Thymus (tissue), 11 donors: ENCODE data around the gene GOLGA5. TPM values are rescaled to one million over a fixed set of nuclear protein-coding genes. Genes with fewer than 3 reads are reported as not detected.
"Not testable (repeated sequence)": the region's sequence is repeated elsewhere in the genome, so short reads cannot be mapped to it uniquely, and the experiment has no call there.

ENCODE experiments used
- DNase-seq, 9 donors: peaks; one replicate each; pipeline ENCODE4 v3.0.0-alpha.2; 2013; ENCODE audit warnings: low spot score in 9 of 9, low read depth in 6 of 9, missing footprints in 1 of 9
- H3K27ac ChIP-seq, 2 donors: one replicate each; pipeline ENCODE4 v1.5.1; 2013; ENCODE audit warnings: control low read depth in 1 of 2, low read depth in 1 of 2, low read length in 1 of 2, mild to moderate bottlenecking in 1 of 2, moderate library complexity in 1 of 2
- H3K27me3 ChIP-seq, 2 donors: one replicate each; pipeline ENCODE4 v1.5.1; 2013; ENCODE audit warnings: low read length in 1 of 2; ENCODE audit not compliant: control insufficient read depth in 2 of 2, insufficient read depth in 1 of 2
- H3K36me3 ChIP-seq, 2 donors: one replicate each; pipeline ENCODE4 v1.5.1; 2013; ENCODE audit warnings: low read length in 1 of 2, mild to moderate bottlenecking in 1 of 2, moderate library complexity in 1 of 2; ENCODE audit not compliant: control insufficient read depth in 2 of 2, insufficient read depth in 2 of 2
- H3K4me1 ChIP-seq, 2 donors: one replicate each; pipeline ENCODE4 v1.5.1; 2013; ENCODE audit warnings: low read length in 2 of 2; ENCODE audit not compliant: control insufficient read depth in 2 of 2, insufficient read depth in 2 of 2
- H3K4me3 ChIP-seq, 2 donors: one replicate each; pipeline ENCODE4 v1.5.1; 2013; ENCODE audit warnings: low read length in 2 of 2, control low read depth in 1 of 2, mild to moderate bottlenecking in 1 of 2
- H3K9me3 ChIP-seq, 2 donors: one replicate each; pipeline ENCODE4 v1.5.1; 2013; ENCODE audit warnings: low read length in 1 of 2, mild to moderate bottlenecking in 1 of 2; ENCODE audit not compliant: control insufficient read depth in 2 of 2, insufficient read depth in 1 of 2
- WGBS: extraction: QIAGEN DNeasy Blood & Tissue Kit; methylation state at CpG from one replicate; pipeline ENCODE4 v1.1.7; 2013; 5-methylcytosine and 5-hydroxymethylcytosine counted together
- polyA plus RNA-seq: library from polyadenylated mRNA; stranded (reverse); fragments of 200-250 nt; gene quantifications from one replicate; pipeline ENCODE4 v1.2.3, GENCODE V29; 2013
- total RNA-seq: library from RNA; stranded (reverse); fragments of 120-200 nt; gene quantifications from one replicate; pipeline ENCODE4 v1.2.4, GENCODE V29; 2013
- donor health status: healthy.

Gene GOLGA5
- total and polyA plus RNA-seq, 2 donors = 22.7 to 30.3 TPM

DNA sequence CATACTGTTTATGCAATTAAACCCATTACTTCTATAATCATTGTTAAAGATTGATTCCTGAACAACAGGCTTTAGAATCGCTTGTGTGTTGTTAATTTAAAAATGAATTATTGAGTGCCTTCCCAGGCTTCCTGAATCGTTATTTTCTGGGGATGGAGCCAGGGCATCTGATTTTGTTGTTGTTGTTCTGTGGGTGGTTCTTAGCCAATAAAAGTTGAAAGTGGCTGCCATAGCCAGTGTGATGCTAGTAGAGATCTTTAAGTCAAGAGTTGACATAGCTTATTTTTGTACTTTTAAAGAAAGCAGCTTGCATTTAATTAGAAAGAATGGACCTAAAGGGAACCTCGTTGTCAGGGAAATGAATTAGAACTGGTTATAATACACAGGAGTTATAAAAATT lies 6.4 kb downstream of the GOLGA5 start:
- 80% methylated on average over 3 of the region's 3 CpGs for WGBS
- Histone ChIP-seq H3K9me3 (no peaks in the 10 kb centered on the region), H3K4me1 (no peaks in the 10 kb centered on the region), H3K27ac (no peak overlapping the region), H3K4me3 (no peak overlapping the region), H3K27me3 (no peaks in the 10 kb centered on the region), H3K36me3 (peaks cover 17 to 23% of the 10 kb centered on the region in 2 donors)
- no peak for DNase-seq

DNA sequence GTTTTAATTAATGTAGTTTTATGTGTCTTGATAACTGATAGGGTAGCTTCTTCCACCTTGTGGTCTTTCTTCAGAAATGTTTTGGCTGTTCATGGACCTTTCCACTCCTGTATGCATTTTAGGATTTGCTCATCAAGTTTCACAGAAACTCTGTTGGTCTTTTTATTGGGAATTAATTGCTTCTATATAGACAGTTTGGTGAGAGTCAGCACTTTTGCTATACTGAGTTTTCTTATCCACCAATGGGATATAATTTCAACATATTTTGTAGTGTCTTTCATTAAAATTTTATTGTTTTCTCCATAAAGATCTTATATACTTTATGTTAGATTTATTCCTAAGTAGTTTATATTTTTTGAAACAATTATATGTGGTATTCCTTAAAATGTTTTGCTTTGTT lies 7.8 kb downstream of the GOLGA5 start:
- Histone ChIP-seq H3K4me3 (no peak overlapping the region), H3K9me3 (no peaks in the 10 kb centered on the region), H3K36me3 (peaks cover 19 to 28% of the 10 kb centered on the region in 2 donors), H3K27me3 (no peaks in the 10 kb centered on the region), H3K4me1 (no peaks in the 10 kb centered on the region), H3K27ac (no peak overlapping the region)
- DNase-seq = no peak

DNA sequence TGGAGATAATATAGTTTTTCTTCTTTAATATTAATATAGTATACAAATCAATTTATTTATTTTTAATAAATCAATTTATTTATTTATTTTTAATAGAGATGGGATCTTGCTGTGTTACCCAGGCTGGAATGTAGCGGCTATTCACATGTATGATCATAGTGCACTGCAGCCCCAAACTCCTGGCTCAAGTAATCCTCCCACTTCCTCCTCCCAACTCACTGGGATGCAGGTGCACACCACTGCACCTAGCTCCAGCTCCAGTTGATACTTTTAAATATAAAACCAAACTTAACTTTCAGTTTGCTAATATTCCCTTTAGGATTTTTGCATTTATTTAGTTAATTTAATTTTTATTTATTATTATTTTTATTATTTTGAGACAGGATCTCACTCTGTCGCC lies 8.6 kb downstream of the GOLGA5 start:
- WGBS = 97% methylated on average over 2 of the region's 2 CpGs
- Histone ChIP-seq H3K4me3 (no peak overlapping the region), H3K4me1 (no peaks in the 10 kb centered on the region), H3K9me3 (no peaks in the 10 kb centered on the region), H3K36me3 (peaks cover 22 to 28% of the 10 kb centered on the region in 2 donors), H3K27me3 (no peaks in the 10 kb centered on the region), H3K27ac (no peak overlapping the region)
- no peak for DNase-seq

DNA sequence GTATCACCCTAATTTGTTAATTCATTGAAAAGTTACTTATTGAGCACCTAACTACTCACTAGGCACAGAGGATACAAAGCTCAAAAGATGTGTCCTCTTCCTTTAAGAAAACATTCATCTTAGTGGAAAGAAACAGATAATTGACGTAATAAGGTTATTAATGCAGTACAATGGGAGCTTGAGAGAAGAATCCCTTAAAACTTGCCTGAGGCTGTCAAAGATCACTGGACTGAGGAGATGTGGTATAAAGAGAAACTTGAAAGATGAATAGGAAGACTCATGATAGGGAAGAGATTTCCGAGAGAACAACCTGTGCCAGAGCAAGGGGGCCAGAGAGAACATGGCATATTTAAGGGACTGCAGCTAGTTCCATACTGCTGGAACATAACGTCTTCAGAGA lies 19.1 kb downstream of the GOLGA5 start:
- DNase-seq = no peak
- H3K27ac ChIP-seq = no peak overlapping the region
- WGBS = 98% methylated on average over 3 of the region's 3 CpGs
- no peaks in the 10 kb centered on the region for H3K4me1 ChIP-seq
- peaks cover 43 to 65% of the 10 kb centered on the region in 2 donors for H3K36me3 ChIP-seq
- no peak overlapping the region for H3K4me3 ChIP-seq
- H3K27me3 ChIP-seq = no peaks in the 10 kb centered on the region
- H3K9me3 ChIP-seq = no peaks in the 10 kb centered on the region

DNA sequence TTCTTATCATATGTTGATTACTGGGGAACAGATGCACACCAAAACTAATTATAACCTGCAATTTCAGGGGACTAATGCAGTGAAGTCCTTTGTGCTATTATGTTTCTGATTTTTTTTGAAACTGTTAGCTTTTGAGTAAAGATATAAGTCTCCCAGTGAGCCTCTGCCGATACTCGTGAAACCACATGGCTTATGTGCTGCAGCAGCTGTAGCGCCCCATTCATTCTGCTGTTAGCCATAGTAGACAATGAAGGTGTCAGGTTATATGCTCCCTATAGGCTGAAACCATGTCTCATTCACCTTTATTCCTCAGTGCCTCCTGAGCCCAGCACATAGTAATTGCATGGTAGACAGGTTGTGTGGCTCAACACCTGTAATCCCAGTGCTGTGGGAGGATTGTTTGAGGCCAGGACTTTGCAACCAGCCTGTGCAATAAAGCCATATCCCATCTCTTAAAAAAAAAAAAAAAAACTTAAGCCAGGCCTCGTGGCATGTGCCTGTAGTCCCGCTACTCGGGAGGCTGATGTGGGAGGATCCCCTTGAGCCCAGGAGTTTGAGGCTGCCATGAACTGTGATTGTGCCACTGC lies 25.0 kb downstream of the GOLGA5 start:
- no peak overlapping the region for H3K27ac ChIP-seq
- no peak for DNase-seq
- no peak overlapping the region for H3K4me3 ChIP-seq
- H3K9me3 ChIP-seq = no peaks in the 10 kb centered on the region
- H3K4me1 ChIP-seq = no peaks in the 10 kb centered on the region
- 98% methylated on average over 6 of the region's 6 CpGs for WGBS
- no peaks in the 10 kb centered on the region for H3K27me3 ChIP-seq
- peaks cover 36 to 49% of the 10 kb centered on the region in 2 donors for H3K36me3 ChIP-seq

DNA sequence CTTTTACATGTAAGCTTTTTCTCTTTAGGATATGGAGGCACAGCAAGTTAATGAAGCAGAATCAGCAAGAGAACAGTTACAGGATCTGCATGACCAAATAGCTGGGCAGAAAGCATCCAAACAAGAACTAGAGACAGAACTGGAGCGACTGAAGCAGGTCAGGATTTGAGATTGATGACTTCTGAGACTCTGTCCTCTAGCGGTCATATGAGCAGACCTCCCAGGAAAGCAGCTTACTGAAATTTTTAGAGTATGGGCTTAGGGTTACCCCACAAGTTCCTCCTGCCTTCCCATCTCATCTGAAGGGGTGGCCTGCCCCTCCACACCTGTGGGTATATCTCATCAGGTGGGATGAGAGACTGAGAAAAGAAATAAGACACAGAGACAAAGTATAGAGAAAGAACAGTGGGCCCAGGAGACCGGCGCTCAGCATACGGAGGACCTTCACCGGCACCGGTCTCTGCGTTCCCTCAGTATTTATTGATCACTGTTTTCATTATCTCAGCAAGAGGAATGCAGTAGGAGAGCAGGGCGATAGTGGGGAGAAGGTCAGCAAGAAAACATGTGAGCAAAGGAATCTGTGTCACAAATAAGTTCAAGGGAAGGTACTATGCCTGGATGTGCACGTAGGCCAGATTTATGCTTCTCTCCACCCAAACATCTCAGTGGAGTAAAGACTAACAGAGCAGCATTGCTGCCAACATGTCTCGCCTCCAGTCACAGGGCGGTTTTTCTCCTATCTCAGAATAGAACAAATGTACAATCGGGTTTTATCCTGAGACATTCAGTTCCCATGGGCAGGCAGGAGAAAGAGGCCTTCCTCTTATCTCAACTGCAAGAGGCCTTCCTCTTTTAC lies 25.8 kb downstream of the GOLGA5 start:
- H3K9me3 ChIP-seq, H3K4me3 ChIP-seq, H3K27ac ChIP-seq, H3K27me3 ChIP-seq, DNase-seq, H3K4me1 ChIP-seq: not testable (repeated sequence)
- peaks cover 32 to 51% of the 10 kb centered on the region in 2 donors for H3K36me3 ChIP-seq
- 91% methylated on average over 13 of the region's 13 CpGs for WGBS

DNA sequence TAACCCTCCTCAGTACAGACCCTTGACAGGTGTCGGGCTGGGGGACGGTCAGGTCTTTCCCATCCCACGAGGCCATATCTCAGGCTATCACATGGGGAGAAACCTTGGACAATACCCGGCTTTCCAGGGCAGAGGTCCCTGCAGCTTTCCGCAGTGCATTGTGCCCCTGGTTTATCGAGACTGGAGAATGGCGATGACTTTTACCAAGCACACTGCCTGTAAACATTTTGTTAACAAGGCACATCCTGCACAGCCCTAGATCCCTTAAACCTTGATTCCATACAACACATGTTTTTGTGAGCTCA lies 26.4 kb downstream of the GOLGA5 start:
- not testable (repeated sequence) for H3K9me3 ChIP-seq, H3K4me1 ChIP-seq, H3K4me3 ChIP-seq, DNase-seq, H3K27ac ChIP-seq, H3K27me3 ChIP-seq
- 96% methylated on average over 7 of the region's 7 CpGs for WGBS
- peaks cover 29 to 53% of the 10 kb centered on the region in 2 donors for H3K36me3 ChIP-seq

DNA sequence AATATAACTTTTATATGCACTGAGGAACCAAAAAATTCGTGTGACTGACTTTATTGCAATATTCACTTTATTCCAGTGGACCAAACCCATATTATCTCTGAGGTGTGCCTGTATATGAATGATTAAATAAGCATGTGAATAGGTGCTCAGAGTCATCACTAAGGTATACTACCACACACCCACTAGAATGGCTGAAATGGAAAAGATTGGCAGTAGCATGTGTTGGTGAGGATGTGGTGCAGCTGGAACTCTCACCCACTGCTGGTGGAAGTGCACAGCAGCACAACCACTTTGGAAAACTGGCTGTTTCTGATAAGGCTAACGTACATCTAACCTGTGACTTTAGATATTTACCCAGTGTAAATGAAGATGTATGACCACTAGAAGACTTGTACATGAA lies 36.8 kb downstream of the GOLGA5 start:
- Histone ChIP-seq H3K27ac (no peak overlapping the region), H3K27me3 (no peaks in the 10 kb centered on the region), H3K36me3 (peaks cover 32 to 44% of the 10 kb centered on the region in 2 donors), H3K9me3 (no peaks in the 10 kb centered on the region), H3K4me1 (no peaks in the 10 kb centered on the region), H3K4me3 (no peak overlapping the region)
- DNase-seq = no peak
- 95% methylated on average over 2 of the region's 2 CpGs for WGBS

DNA sequence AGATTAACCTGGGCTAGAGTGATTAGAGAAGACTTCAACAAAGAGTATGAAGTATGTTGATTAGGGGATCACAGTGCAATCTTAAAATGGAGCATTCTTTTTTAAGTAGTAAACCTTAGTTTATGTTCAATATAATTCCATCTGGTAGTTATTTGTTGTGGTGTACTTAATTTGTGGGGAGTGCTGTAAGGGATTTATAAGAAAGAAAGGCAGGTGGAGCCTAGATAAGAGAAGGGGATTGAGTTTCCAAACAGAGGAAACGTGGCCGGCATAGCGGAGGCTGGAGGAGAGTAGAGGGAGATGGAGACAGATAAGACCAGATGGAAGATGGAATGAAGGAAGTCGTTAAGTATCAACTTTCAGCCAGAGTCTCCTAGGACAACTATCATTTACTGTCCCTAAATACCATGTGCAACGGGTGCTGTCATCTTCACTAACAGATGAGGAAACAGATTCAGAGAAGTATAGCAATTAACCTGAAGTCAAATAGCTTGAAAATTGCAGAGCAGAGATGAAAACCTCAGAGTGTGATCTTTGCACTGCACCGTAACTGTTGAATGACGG lies 38.1 kb downstream of the GOLGA5 start:
- no peaks in the 10 kb centered on the region for H3K27me3 ChIP-seq
- peaks cover 36 to 39% of the 10 kb centered on the region in 2 donors for H3K36me3 ChIP-seq
- no peak for DNase-seq
- no peaks in the 10 kb centered on the region for H3K4me1 ChIP-seq
- no peak overlapping the region for H3K27ac ChIP-seq
- H3K9me3 ChIP-seq = no peaks in the 10 kb centered on the region
- no peak overlapping the region for H3K4me3 ChIP-seq
- 50% methylated on average over 7 of the region's 7 CpGs for WGBS
